ENCODE measurements around the gene KLRF2.
"Not testable (repeated sequence)": the region's sequence is repeated elsewhere in the genome, so short reads cannot be mapped to it uniquely, and the experiment has no call there.

The KLRF2 gene

DNA sequence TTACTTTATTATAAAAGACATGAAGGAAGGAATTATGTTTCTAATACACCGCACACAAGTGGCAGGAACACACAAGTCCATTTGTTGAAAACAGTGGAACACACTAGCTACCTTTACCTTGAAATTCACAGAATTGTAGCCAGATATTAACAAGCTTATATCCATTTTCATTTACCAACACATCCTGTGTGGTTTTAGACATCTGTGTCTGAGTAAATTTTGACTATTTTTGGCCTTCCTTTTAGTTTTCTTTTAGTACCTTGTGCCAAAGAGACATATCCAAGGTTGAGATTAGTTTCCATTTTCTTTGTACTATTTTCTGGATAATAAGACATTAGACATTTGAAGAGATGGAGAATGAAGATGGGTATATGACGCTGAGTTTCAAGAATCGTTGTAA, at the start of gene KLRF2:
TSS of gene KLRF2 (plus strand) at position 244 of the 400 bp plus-strand sequence. CDS start at position 351, 107 bp downstream.
- DNase-seq, result no peak

DNA sequence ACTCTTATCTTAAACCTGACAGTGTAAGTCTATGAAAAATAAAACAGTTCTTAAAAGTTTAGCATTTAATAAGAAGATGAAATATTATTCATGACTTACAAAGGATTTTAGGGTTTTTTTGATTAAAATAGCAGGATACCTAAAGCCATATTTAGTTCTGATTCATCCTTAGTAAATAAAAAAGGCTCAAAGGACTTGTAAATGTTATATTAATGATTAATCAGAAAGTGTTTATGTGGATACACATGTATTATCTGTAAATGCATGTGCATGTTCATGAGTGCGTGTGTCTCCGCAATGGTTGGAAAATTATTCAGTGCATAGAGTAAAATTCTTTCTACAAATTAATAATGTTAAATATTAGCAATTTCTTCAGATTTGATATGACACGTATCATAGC, 49.6 kb upstream of the KLRF2 start:
- no peak for DNase-seq

GRCh38 chr12:9843407-9843806, 37.9 kb upstream of the KLRF2 start:
- DNase-seq, result no peak

DNA sequence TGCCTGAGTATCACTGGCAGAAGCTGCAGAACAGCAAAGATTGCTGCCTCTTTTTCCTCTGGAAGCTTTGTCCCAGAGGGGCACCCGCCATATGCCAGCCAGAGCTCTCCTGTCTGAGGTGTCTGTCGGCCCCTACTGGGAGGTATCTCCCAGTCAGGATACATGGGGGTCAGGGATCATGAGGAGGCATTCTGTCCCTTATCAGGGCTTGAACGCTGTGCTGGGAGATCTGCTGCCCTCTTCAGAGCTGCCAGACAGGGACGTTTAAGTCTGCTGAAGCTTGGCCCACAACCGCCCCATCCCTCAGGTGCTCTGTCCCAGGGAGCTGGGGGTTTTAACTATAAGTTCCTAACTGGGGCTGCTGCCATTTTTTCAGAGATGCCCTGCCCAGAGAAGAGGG, 32.4 kb upstream of the KLRF2 start:
- no peak for DNase-seq

- DNase-seq, result no peak
These were observed 30.2 kb upstream of the KLRF2 start for GRCh38 chr12:9851050-9851449.

DNA sequence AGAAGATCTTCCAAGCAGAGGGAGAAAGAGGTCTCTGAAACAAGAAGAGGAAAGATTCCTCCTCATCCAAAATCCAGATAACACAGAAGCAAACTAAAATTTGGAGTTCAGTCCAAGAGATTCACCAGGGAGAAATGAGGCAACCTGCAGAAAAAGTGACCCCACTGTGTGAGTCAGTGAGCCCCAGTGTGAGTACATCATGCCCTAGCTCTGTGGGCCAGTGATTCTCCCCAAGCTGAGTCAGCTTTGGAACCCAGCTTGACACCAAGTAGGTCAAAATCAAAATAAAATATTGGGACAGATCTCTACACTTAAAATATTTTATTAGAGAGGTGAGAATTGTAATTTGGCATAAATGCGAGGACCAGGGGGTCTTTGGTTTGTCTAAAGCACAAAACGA, 29.4 kb upstream of the KLRF2 start:
- DNase-seq, result no peak

GRCh38 chr12:9856151-9856550, 25.1 kb upstream of the KLRF2 start:
- no peak for DNase-seq

- DNase-seq, result no peak
These were observed 24.4 kb upstream of the KLRF2 start for GRCh38 chr12:9856894-9857293.

DNA sequence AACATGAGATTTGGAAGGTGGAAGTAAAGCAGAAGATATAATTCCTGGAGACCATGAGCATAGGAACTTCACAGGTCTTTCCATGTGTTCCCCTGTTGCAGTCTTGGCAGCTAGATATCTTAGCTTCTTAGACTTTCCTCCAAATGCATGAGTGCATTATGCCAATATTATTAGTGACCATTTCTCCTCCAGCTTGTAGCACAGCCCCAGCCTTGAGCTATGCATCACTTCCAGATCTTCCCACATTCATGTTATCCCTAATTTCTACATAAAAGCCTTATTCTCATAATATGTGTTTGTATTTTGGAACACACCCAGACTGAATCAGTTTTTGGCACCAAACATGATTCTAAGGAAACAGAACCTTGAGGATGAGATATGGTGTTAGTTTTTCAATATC, 23.2 kb upstream of the KLRF2 start:
- no peak for DNase-seq

GRCh38 chr12:9864913-9865675, 16.2 kb upstream of the KLRF2 start:
- no peak for DNase-seq

DNA sequence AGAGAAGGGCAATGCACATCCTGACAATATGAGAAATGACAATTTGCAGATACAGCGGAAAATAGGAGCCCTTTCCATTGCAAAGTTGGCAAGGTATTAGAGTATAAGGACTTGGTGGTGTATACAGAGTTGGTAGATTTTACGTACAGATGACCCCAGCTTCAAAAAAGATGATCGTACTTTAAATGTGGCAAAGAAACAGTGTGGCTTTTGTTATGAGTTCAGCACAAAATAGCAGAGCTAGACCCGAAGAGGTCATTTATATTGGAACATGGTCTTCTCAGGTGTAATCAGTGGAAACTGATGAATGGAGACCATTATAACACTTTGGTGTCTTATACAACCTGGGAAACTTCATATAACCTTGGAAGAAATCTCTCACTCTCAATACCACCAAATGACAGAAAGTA, 14.4 kb upstream of the KLRF2 start:
- no peak for DNase-seq

DNA sequence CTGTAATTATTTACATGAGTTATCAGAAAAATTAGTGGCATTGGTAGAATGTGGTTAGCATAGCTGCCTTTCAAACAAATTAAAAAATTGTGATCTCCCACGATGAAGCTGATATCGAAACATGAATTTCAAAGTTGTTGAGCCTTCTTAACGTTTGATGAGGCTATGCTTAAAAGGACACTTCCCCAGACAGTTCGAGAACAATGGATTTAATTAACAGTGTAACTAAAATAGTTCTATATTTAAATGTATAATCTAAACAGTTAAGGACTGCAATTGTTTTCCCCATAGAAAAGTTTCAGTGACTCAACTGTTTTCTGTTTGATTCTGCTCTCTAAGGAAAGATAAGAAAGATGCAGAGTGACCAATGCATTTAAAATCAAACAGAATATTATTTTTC, 13.8 kb upstream of the KLRF2 start:
- DNase-seq, result no peak

- no peak for DNase-seq
These were observed 12.9 kb upstream of the KLRF2 start for GRCh38 chr12:9868311-9868801.

GRCh38 chr12:9868951-9869306, 12.4 kb upstream of the KLRF2 start:
- DNase-seq, result no peak

DNA sequence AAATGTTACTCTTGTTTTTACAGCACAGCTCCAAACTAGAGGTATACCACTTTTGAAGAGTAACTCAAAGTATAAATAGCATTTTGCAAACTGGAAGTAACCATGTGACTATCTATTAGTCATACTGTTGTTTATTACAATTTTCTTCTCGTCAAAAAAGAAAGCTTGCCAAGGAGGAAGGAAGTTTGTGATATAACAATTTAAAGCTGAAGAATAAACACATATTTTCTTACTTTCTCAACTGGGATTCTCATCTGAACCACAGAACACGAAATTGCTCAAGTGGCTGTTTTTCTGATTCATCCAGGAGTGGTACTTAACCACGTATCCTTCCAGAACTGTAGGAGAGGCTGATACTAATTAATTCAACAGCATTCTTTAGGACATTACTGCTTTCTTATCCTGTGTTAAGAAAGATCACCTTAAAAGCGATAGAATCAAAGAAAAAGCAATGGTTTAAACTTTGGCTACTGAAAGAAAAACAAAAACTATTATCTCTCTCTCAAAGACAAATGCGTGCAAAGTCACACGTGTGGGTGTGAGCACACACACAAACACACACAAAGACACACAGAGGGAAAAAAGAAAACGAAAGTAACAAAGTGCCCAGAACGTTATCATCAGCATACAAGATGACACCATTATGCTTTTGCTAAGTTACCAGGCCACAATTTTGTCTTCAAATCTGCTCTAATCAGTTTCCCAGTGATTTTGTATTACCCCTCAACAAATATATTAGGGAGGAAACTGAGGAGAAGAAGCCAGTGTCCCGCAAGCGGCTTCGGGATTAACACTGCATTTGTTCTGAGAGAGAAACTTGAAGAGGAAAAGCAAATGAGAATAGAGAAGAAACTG, 11.8 kb upstream of the KLRF2 start, which contains the start of gene CLEC2B:
TSS of gene CLEC2B (minus strand) at position 48 of the 855 bp plus-strand sequence.
- DNase-seq, result no peak

DNA sequence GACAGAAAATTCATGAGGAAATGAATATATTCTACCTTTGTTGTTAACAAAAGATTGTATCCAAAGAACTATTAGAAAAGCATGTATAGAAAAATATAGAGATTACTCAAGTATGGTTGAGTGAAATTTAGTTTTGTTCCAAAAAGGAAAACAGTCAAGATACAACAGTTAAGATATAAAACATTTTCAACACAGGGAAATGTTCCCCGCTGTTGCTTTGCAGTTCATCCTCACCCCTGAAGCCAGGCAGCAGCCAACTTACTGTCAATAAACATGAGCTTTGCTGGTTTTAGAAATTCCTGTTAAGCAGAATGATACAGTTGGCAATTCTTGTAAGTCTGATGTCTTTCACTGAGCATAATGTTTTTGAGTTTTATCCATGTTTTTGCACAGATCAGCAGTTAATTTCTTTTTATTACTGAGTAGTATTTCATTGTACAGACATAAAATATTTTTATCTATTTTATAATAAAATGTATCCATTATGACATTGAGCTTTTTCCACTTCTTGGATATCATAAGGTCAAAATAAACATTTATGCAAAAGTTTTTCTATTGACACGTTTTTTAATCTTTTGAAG, 10.9 kb upstream of the KLRF2 start:
- no peak for DNase-seq

DNA sequence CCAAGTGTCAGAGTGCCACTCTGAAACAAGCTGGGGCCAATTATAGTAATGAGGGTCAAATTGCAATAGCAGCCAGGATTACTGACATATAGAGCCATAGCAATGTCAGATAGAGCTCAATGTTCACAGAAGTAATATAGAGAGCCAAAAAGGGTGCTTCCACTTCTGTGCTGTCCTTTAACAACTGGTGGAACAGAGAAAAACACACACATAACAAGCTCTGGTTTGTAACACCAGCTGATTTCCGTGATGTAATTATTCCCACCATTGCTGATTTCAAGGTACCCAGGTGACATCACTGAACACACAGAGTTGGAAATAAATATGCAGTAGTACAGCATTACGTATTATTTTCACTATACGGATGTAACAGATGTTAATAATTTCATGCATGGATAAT, 9.1 kb upstream of the KLRF2 start:
- no peak for DNase-seq

- no peak for DNase-seq
These were observed 8.5 kb upstream of the KLRF2 start for GRCh38 chr12:9872742-9873141.

GRCh38 chr12:9876120-9876519, 5.2 kb upstream of the KLRF2 start:
- DNase-seq, result not testable (repeated sequence)

- no peak for DNase-seq
These were observed 684 bp upstream of the KLRF2 start for GRCh38 chr12:9880532-9881078.

- DNase-seq, result no peak
These were observed 699 bp downstream of the KLRF2 start for GRCh38 chr12:9881988-9882387.

DNA sequence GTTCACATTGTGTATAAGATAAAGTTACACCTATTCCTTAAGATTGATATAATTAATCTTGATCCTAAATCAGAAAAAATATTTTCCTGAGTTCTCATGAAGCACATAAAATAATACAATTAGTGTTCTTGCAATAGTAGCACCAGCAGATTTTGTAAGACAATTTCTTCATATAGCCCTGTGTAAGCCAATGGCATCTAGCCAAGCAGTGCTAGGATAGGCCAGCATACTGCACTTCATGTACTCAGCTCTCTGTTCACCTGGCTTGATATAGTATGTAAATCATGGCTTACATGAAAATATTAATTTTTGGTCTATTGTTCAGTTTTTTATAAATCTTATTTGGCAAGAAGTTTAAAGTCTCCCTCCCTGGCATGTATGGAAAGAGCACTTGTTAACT, 1.9 kb downstream of the KLRF2 start:
- no peak for DNase-seq

DNA sequence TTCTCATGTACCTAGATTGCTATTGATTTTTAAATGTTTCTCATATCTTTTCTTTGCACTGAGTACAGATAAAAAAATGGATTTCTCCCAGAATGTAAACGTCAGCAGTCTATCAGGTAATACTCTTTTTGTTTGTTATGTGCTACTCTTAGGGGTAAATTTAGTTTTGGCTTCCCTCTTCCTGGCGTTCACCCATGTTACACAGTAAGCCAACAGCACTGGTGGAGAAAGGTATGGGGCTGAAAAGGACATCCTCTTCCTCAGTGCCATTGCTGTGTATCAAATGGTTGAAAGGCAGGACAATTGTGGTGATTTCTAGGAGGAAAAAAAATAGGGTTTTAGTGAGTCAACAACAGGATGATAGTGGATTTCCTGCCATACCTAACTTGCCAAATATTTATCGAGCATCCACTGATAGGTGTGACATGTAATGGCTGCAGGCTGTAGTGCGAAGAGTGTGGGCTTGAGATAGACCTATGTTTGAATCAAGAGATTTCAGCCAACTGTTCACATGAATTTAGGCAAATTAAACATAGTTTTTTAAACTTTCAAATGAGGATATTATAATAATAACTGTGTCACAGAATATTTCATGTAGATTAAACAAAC, 7.5 kb downstream of the KLRF2 start:
- DNase-seq, result no peak
